ENCODE measurements around the gene LGALS9. TPM values are rescaled to one million over a fixed set of nuclear protein-coding genes. Genes with fewer than 3 reads are reported as not detected.

Gene LGALS9
- polyA plus RNA-seq, 1 experiment: 2.4 TPM

DNA sequence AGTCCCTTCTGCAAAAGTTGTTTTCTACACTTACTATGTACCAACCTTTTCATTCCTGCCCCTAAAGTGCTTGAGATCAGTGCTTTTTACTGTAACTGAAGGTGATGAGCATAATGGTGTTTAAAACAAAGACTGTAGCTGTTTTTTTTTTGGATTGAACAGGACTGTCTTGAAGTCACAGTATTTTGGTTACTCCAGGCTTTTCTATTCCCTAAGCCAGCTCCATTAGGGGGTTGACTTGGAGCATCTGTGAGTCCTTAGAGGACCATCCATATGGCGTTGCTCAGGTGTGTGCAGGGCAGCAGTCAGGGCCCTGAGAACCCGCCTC is 29.0 kb upstream of the LGALS9 start:
- TF ChIP-seq, protein P1, sequence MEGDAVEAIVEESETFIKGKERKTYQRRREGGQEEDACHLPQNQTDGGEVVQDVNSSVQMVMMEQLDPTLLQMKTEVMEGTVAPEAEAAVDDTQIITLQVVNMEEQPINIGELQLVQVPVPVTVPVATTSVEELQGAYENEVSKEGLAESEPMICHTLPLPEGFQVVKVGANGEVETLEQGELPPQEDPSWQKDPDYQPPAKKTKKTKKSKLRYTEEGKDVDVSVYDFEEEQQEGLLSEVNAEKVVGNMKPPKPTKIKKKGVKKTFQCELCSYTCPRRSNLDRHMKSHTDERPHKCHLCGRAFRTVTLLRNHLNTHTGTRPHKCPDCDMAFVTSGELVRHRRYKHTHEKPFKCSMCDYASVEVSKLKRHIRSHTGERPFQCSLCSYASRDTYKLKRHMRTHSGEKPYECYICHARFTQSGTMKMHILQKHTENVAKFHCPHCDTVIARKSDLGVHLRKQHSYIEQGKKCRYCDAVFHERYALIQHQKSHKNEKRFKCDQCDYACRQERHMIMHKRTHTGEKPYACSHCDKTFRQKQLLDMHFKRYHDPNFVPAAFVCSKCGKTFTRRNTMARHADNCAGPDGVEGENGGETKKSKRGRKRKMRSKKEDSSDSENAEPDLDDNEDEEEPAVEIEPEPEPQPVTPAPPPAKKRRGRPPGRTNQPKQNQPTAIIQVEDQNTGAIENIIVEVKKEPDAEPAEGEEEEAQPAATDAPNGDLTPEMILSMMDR (IDR thresholded peaks at IDR 0.05; ENCODE audit: insufficient read depth, low read depth, low read length): no peak
- POLR2A ChIA-PET: no interaction called here
- Histone ChIP-seq H3K4me3 (ENCODE audit: low read depth, low read length) (no peak overlapping the region), H3K36me3 (ENCODE audit: control insufficient read depth, insufficient read depth, low read length) (peaks cover 14% of the 10 kb centered on the region), H3K27me3 (ENCODE audit: control insufficient read depth, insufficient read depth, low read length) (no peaks in the 10 kb centered on the region)
- DNase-seq (ENCODE audit: low read depth): no peak
- CTCF ChIA-PET: interaction anchor here (0.6 to 25.2 kb wide), 31 partner anchors 9 to 367 kb away, joined by 3 to 415 read pairs (median 5); partner anchors contain the start of genes KSR1 and LGALS9

DNA sequence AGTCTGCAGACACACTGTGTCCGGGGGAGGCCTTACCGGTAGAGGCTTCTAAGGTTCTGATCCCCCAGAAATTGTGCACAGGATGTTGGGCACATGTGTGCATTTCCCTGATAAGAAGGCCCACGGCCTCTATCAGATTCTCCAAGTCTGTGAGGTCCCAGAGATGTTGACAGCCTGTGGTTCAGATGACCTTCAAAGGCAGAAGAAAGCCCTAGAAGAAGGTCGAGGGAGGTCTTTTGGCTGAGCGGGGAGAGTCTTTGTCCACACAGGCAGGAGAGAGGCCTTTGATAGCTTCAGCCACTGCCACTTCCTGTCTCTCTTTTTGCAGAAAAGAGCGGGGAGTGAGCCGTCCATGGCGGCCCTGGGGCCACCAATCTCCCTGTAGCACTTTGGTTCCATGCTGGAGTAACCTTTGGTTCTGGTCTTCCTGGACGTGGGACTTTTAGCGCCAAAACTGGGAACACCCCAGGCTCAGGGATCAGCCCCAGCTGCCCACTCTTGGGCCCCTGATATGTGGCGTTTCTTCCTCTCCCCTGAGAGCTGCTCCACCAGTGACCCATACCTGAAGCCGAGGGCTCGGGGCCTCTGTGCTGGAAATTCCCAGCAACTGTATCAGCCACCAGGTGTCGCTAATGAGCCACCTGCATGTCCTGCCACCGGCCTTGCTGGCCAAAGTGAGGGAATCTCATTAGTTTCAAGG is 28.1 kb upstream of the LGALS9 start:
- TF ChIP-seq, protein P1 (IDR thresholded peaks at IDR 0.05; ENCODE audit: insufficient read depth, low read depth, low read length): peak; percentile 98
- H3K27me3 ChIP-seq (ENCODE audit: control insufficient read depth, insufficient read depth, low read length): no peaks in the 10 kb centered on the region
- ChIA-PET POLR2A (no interaction called here), CTCF (interaction anchor here (0.7 to 25.2 kb wide), 36 partner anchors 8 to 413 kb away, joined by 3 to 415 read pairs (median 4); partner anchors contain the start of genes KSR1 and LGALS9)
- peaks cover 13% of the 10 kb centered on the region for H3K36me3 ChIP-seq (ENCODE audit: control insufficient read depth, insufficient read depth, low read length)
- DNase-seq (ENCODE audit: low read depth): no peak
- H3K4me3 ChIP-seq (ENCODE audit: low read depth, low read length): no peak overlapping the region

DNA sequence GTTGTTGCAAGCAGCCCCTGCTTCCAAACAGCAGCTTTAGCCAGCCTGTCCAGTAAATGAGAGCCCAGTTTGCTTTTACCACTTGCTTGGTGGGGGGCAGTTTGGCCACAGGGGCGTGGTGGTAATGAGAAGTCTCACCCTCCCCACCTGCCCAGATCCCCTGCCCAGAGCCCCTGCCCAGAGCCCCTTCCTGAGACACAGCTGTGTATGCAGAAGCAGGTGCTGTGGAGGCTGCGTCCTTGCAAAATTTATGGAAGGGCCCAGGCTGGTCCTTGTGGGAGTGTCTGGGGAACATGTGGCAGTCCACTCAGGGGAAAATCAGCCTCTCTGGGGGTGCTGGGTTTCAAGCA is 27.6 kb upstream of the LGALS9 start:
- TF ChIP-seq, protein P1 (IDR thresholded peaks at IDR 0.05; ENCODE audit: insufficient read depth, low read depth, low read length): no peak
- Histone ChIP-seq H3K27me3 (ENCODE audit: control insufficient read depth, insufficient read depth, low read length) (no peaks in the 10 kb centered on the region), H3K36me3 (ENCODE audit: control insufficient read depth, insufficient read depth, low read length) (peaks cover 13% of the 10 kb centered on the region), H3K4me3 (ENCODE audit: low read depth, low read length) (no peak overlapping the region)
- ChIA-PET POLR2A (no interaction called here), CTCF (interaction anchor here (0.7 to 25.2 kb wide), 26 partner anchors 8 to 413 kb away, joined by 3 to 415 read pairs (median 6); partner anchors contain the start of gene KSR1)
- no peak for DNase-seq (ENCODE audit: low read depth)

DNA sequence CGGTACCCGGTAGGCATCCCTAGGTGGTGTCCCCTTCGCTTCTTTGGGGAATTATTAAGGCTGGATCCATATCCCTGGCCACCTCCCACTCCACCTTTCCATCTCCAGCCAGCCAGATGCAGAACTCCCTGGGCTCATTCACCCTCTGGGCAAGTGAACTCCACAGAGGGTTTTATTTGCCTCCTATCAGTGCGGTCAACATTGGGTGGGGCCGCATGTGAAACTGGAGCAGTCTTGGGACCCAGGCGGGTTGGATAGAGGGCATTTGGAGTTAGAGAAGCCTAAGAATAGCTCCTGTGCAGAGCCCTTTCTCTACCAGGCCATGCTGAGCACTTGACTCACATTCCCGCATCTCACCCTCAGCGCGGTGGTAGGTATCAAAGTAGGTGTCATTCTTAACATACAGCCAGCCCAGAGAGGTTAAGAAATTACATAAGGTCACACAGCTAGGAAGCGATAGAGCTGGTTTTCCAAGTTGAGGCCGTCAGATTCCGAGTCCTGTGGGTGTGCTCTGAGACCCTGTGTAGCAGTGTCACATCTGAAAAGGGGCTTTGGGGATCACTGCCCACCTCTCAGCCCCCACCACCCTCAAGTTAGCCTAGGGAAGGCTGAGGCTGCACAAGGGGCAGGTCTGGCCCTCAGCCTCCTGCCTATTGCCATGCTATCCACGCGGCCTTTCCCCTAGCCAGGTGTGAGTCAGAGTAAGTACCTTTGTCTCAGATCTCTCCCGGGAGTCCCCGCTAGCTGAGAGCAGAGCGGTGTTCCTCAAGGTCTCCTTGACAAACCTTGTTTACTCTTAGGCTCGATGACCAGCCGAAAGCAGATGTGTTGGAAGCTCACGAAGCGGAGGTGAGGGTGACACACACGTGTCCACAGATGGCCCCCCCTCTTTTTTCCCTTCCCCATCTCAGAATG is 26.9 kb upstream of the LGALS9 start:
- no peak for DNase-seq (ENCODE audit: low read depth)
- no peak overlapping the region for H3K4me3 ChIP-seq (ENCODE audit: low read depth, low read length)
- POLR2A ChIA-PET: no interaction called here
- TF ChIP-seq, protein P1 (IDR thresholded peaks at IDR 0.05; ENCODE audit: insufficient read depth, low read depth, low read length): no peak
- no peaks in the 10 kb centered on the region for H3K27me3 ChIP-seq (ENCODE audit: control insufficient read depth, insufficient read depth, low read length)
- H3K36me3 ChIP-seq (ENCODE audit: control insufficient read depth, insufficient read depth, low read length): peaks cover 13% of the 10 kb centered on the region
- CTCF ChIA-PET: interaction anchor here (0.7 to 25.2 kb wide), 23 partner anchors 9 to 414 kb away, joined by 3 to 415 read pairs (median 7); partner anchors contain the start of gene KSR1

DNA sequence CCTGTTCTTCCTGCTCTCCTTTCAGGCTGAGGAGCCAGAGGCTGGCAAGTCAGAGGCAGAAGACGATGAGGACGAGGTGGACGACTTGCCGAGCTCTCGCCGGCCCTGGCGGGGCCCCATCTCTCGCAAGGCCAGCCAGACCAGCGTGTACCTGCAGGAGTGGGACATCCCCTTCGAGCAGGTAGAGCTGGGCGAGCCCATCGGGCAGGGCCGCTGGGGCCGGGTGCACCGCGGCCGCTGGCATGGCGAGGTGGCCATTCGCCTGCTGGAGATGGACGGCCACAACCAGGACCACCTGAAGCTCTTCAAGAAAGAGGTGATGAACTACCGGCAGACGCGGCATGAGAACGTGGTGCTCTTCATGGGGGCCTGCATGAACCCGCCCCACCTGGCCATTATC is 25.6 kb upstream of the LGALS9 start:
- ChIA-PET POLR2A (no interaction called here), CTCF (interaction anchor here (0.7 to 25.2 kb wide), 5 partner anchors 20 to 410 kb away, joined by 3 to 415 read pairs (median 113); no protein-coding TSS in a partner anchor)
- no peak for DNase-seq (ENCODE audit: low read depth)
- Histone ChIP-seq H3K4me3 (ENCODE audit: low read depth, low read length) (no peak overlapping the region), H3K27me3 (ENCODE audit: control insufficient read depth, insufficient read depth, low read length) (no peaks in the 10 kb centered on the region), H3K36me3 (ENCODE audit: control insufficient read depth, insufficient read depth, low read length) (peaks cover 17% of the 10 kb centered on the region)
- TF ChIP-seq, protein P1 (IDR thresholded peaks at IDR 0.05; ENCODE audit: insufficient read depth, low read depth, low read length): no peak
